ENCODE data around the gene APOBEC3B. TPM values are rescaled to one million over a fixed set of nuclear protein-coding genes. Genes with fewer than 3 reads are reported as not detected.

APOBEC3B gene
- total RNA-seq, 1 donor, result 6.8 TPM

- DNase-seq (ENCODE audit: low read depth), result no peak
- no peak for TF ChIP-seq CTCF (IDR thresholded peaks at IDR 0.05; ENCODE audit: insufficient read depth, low read length)
- no peak overlapping the region for H3K4me3 ChIP-seq (ENCODE audit: low read depth, low read length)
These were observed 18.3 kb upstream of the APOBEC3B start for GRCh38 chr22:38963872-38964271.

GRCh38 chr22:38964306-38964705 is 17.8 kb upstream of the APOBEC3B start:
- no peak for DNase-seq (ENCODE audit: low read depth)
- H3K4me3 ChIP-seq (ENCODE audit: low read depth, low read length), result no peak overlapping the region
- no peak for TF ChIP-seq CTCF (IDR thresholded peaks at IDR 0.05; ENCODE audit: insufficient read depth, low read length)

- no peak for DNase-seq (ENCODE audit: low read depth)
- H3K4me3 ChIP-seq (ENCODE audit: low read depth, low read length), result no peak overlapping the region
- no peak for TF ChIP-seq CTCF (IDR thresholded peaks at IDR 0.05; ENCODE audit: insufficient read depth, low read length)
These were observed 17.2 kb upstream of the APOBEC3B start for GRCh38 chr22:38964989-38965388.

- DNase-seq (ENCODE audit: low read depth), result no peak
- H3K4me3 ChIP-seq (ENCODE audit: low read depth, low read length), result no peak overlapping the region
- no peak for TF ChIP-seq CTCF (IDR thresholded peaks at IDR 0.05; ENCODE audit: insufficient read depth, low read length)
These were observed 16.4 kb upstream of the APOBEC3B start for GRCh38 chr22:38965614-38966379.

- no peak overlapping the region for H3K4me3 ChIP-seq (ENCODE audit: low read depth, low read length)
- TF ChIP-seq CTCF (IDR thresholded peaks at IDR 0.05; ENCODE audit: insufficient read depth, low read length), result no peak
- DNase-seq (ENCODE audit: low read depth), result no peak
These were observed 15.8 kb upstream of the APOBEC3B start for GRCh38 chr22:38966380-38966702.

GRCh38 chr22:38966942-38967341 is 15.2 kb upstream of the APOBEC3B start:
- no peak overlapping the region for H3K4me3 ChIP-seq (ENCODE audit: low read depth, low read length)
- TF ChIP-seq CTCF (IDR thresholded peaks at IDR 0.05; ENCODE audit: insufficient read depth, low read length), result no peak
- DNase-seq (ENCODE audit: low read depth), result no peak

Data from fibroblast of the aortic adventitia (primary cell).